H9 (cell line): Measurements from ENCODE around the gene LYPLA2. TPM values are rescaled to one million over a fixed set of nuclear protein-coding genes. Genes with fewer than 3 reads are reported as not detected.

Experiments used
- DNase-seq: peaks from one replicate; pipeline ENCODE4 v3.0.0-alpha.2; 2017
- H2AFZ ChIP-seq: one replicate; pipeline ENCODE4 v1.6.1; 2013; ENCODE audit warnings: mild to moderate bottlenecking, low read length, control low read depth, moderate library complexity
- H2AK5ac ChIP-seq: 2 replicates; pipeline ENCODE4 v1.6.1; 2013; ENCODE audit warnings: low read length, control low read depth, mixed read lengths; ENCODE audit not compliant: insufficient read length
- H2BK120ac ChIP-seq: one replicate; pipeline ENCODE4 v1.6.1; 2013; ENCODE audit warnings: low read depth, mild to moderate bottlenecking, low read length, control low read depth, inconsistent platforms; ENCODE audit not compliant: poor library complexity, severe bottlenecking
- H2BK12ac ChIP-seq: 2 replicates; pipeline ENCODE4 v1.6.1; 2013; ENCODE audit warnings: low read length, control low read depth, mixed read lengths, low read depth; ENCODE audit not compliant: insufficient read length
- H2BK15ac ChIP-seq: 2 replicates; pipeline ENCODE4 v1.6.1; 2013; ENCODE audit warnings: low read depth, low read length, control low read depth
- H2BK20ac ChIP-seq: one replicate; pipeline ENCODE4 v1.6.1; 2013; ENCODE audit warnings: low read depth, mild to moderate bottlenecking, low read length, control low read depth, inconsistent platforms; ENCODE audit not compliant: poor library complexity, severe bottlenecking
- H2BK5ac ChIP-seq: 2 replicates; pipeline ENCODE4 v1.6.1; 2013; ENCODE audit warnings: low read length, control low read depth, mixed read lengths; ENCODE audit not compliant: insufficient read length
- H3K14ac ChIP-seq: 2 replicates; pipeline ENCODE4 v1.6.1; 2013; ENCODE audit warnings: low read length, control low read depth; ENCODE audit not compliant: insufficient read depth
- H3K18ac ChIP-seq: 2 replicates; pipeline ENCODE4 v1.6.1; 2013; ENCODE audit warnings: low read depth, mild to moderate bottlenecking, mixed read lengths, low read length, control low read depth; ENCODE audit not compliant: insufficient read length
- H3K23ac ChIP-seq: 2 replicates; pipeline ENCODE4 v1.6.1; 2013; ENCODE audit warnings: low read length, control low read depth, mixed read lengths, low read depth; ENCODE audit not compliant: insufficient read length
- H3K23me2 ChIP-seq: 2 replicates; pipeline ENCODE4 v1.6.1; 2013; ENCODE audit warnings: low read depth, mild to moderate bottlenecking, mixed read lengths, low read length, control low read depth; ENCODE audit not compliant: insufficient read length, poor library complexity, severe bottlenecking
- H3K27ac ChIP-seq: 2 replicates; pipeline ENCODE4 v1.5.1; 2013; ENCODE audit warnings: low read length, control low read depth, mixed read lengths, low read depth; ENCODE audit not compliant: insufficient read length
- H3K27me3 ChIP-seq: 2 replicates; pipeline ENCODE4 v1.6.1; 2013; ENCODE audit warnings: low read length, control low read depth, inconsistent platforms; ENCODE audit not compliant: insufficient read depth
- H3K4ac ChIP-seq: 2 replicates; pipeline ENCODE4 v1.6.1; 2013; ENCODE audit warnings: low read depth, mild to moderate bottlenecking, control low read depth, inconsistent platforms, low read length, moderate library complexity
- H3K4me1 ChIP-seq: 2 replicates; pipeline ENCODE4 v1.6.1; 2013; ENCODE audit warnings: low read length, control low read depth, inconsistent platforms; ENCODE audit not compliant: insufficient read depth
- H3K4me2 ChIP-seq: 2 replicates; pipeline ENCODE4 v1.6.1; 2013; ENCODE audit warnings: low read length, control low read depth, mixed read lengths; ENCODE audit not compliant: insufficient read length, insufficient read depth
- H3K56ac ChIP-seq: 2 replicates; pipeline ENCODE4 v1.6.1; 2013; ENCODE audit warnings: low read depth, mild to moderate bottlenecking, mixed read lengths, low read length, control low read depth; ENCODE audit not compliant: insufficient read length
- H3K79me1 ChIP-seq: 2 replicates; pipeline ENCODE4 v1.6.1; 2013; ENCODE audit warnings: low read depth, mild to moderate bottlenecking, moderate library complexity, low read length, control low read depth, inconsistent platforms; ENCODE audit not compliant: insufficient read depth, poor library complexity, severe bottlenecking
- H3K79me2 ChIP-seq: 2 replicates; pipeline ENCODE4 v1.6.1; 2013; ENCODE audit warnings: low read length, control low read depth, inconsistent platforms; ENCODE audit not compliant: insufficient read depth
- H3K9ac ChIP-seq: 2 replicates; pipeline ENCODE4 v1.6.1; 2013; ENCODE audit warnings: low read length, control low read depth, mixed read lengths; ENCODE audit not compliant: insufficient read length; ENCODE audit errors: extremely low read depth
- H3K9me3 ChIP-seq: one replicate; pipeline ENCODE4 v1.6.1; 2013; ENCODE audit warnings: low read depth, low read length, inconsistent platforms; ENCODE audit not compliant: control insufficient read depth
- H3T11ph ChIP-seq: one replicate; pipeline ENCODE4 v1.6.1; 2013; ENCODE audit warnings: mild to moderate bottlenecking, low read length, control low read depth, inconsistent platforms
- H4K20me1 ChIP-seq: one replicate; pipeline ENCODE4 v1.6.1; 2013; ENCODE audit not compliant: control insufficient read depth, insufficient read length, insufficient read depth
- H4K5ac ChIP-seq: 2 replicates; pipeline ENCODE4 v1.6.1; 2013; ENCODE audit warnings: low read depth, mild to moderate bottlenecking, mixed read lengths, low read length, control low read depth; ENCODE audit not compliant: insufficient read length
- H4K8ac ChIP-seq: replicated peaks from 2 replicates; pipeline ENCODE4 v1.6.1; 2013; ENCODE audit warnings: low read length, control low read depth, mixed read lengths, low read depth; ENCODE audit not compliant: insufficient read length
- H4K91ac ChIP-seq: 2 replicates; pipeline ENCODE4 v1.6.1; 2013; ENCODE audit warnings: low read depth, mild to moderate bottlenecking, moderate library complexity, mixed read lengths, low read length, control low read depth; ENCODE audit not compliant: insufficient read length
- H3K27ac Mint-ChIP-seq, 3 experiments: 2 replicates in 2 of 3; 3 replicates in 1 of 3; pipeline ENCODE4 v1.8.0; 2020 to 2021; ENCODE audit warnings: mixed read lengths in 3 of 3, mild to moderate bottlenecking in 1 of 3, moderate library complexity in 1 of 3
- H3K27me3 Mint-ChIP-seq: 2 replicates; pipeline ENCODE4 v1.8.0; 2021; ENCODE audit warnings: low read depth, mild to moderate bottlenecking, moderate library complexity, mixed read lengths
- H3K36me3 Mint-ChIP-seq, 3 experiments: 2 replicates in 2 of 3; 3 replicates in 1 of 3; pipeline ENCODE4 v1.8.0; 2020 to 2021; ENCODE audit warnings: low read depth in 3 of 3, mixed read lengths in 3 of 3; ENCODE audit not compliant: insufficient read depth in 1 of 3
- H3K4me1 Mint-ChIP-seq, 2 experiments: 2 replicates each; pipeline ENCODE4 v1.8.0; 2020; ENCODE audit warnings: mixed read lengths in 2 of 2
- H3K4me3 Mint-ChIP-seq, 2 experiments: 2 replicates in 1 of 2; 3 replicates in 1 of 2; pipeline ENCODE4 v1.8.0; 2020 to 2021; ENCODE audit warnings: mild to moderate bottlenecking in 2 of 2, mixed read lengths in 2 of 2, moderate library complexity in 1 of 2
- H3K9me3 Mint-ChIP-seq, 2 experiments: 2 replicates in 1 of 2; 3 replicates in 1 of 2; pipeline ENCODE4 v1.8.0; 2020; ENCODE audit warnings: mild to moderate bottlenecking in 2 of 2, mixed read lengths in 2 of 2, moderate library complexity in 1 of 2
- CTCF ChIP-seq: fragments of 200-600 bp; sonication (generic); conservative IDR thresholded peaks from 3 replicates; pipeline ENCODE4 v1.8.0; 2021; ENCODE audit warnings: antibody characterized with exemption, mild to moderate bottlenecking
- WGBS: extraction: QIAGEN DNeasy Blood & Tissue Kit; methylation state at CpG from one replicate; pipeline ENCODE4 v1.1.7; 2013; ENCODE audit warnings: missing lambda C conversion rate, low lambda C conversion rate, mixed read lengths; ENCODE audit not compliant: insufficient read length; ENCODE audit errors: extremely low coverage; 5-methylcytosine and 5-hydroxymethylcytosine counted together
- total RNA-seq: library from RNA; stranded (reverse); gene quantifications from 2 replicates; pipeline ENCODE4 v1.2.1, GENCODE V29; 2021

The LYPLA2 gene
- total RNA-seq, 1 experiment from 2014 or later, result 118 TPM

DNA sequence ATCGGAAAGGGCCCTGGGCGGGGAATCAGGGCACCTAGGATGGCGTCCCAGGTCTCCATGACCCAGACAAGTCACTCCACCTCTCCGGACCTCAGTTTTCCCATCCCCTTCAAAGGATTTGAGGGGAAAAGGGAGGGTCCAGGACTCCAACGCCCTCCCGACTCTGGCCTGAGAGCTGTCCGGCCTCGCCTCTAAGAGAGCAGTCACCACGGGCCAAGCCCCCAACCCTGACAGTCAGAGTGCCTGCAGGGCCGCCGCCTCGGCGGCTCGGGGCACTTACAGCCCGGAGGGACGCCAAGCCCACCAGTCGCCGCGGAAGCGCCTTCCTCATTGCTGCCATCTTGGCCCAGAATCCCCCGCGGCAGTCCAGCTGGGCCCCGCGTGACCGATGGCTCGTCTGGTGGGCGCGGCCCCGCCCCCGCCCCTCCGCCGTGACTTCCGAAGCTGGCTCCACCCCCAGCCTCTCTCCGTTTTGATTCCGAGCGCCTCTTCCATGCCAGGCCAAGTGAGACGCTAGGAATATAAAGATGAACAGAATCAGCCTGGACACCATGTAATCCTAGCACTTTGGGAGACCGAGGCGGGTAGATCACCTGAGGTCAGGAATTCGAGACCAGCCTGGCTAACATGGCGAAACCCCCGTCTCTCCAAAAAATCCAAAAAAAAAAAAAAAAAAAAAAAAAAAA, 34.3 kb downstream of the LYPLA2 start, which contains the start of gene HMGCL:
TSS of gene HMGCL (minus strand) at position 354 of the 686 bp plus-strand sequence. CDS start at position 340, 14 bp downstream.
- no peak within 1 kb of the TSS for H3T11ph ChIP-seq
- no peak within 1 kb of the TSS for H3K27ac ChIP-seq
- H3K27me3 ChIP-seq, result no peaks in the 10 kb centered on the region
- no peak within 1 kb of the TSS for H2AK5ac ChIP-seq
- H2BK15ac ChIP-seq, result no peak within 1 kb of the TSS
- WGBS, result no CpG with 5 or more reads among the region's 42 CpGs
- Mint-ChIP-seq H3K27ac (peak within 1 kb of the TSS; percentile 94 to 98 (median 95); a peak in 5 of 7 replicates), H3K9me3 (no peaks in the 10 kb centered on the region), H3K4me3 (peak within 1 kb of the TSS; percentile 93 to 97), H3K27me3 (no peaks in the 10 kb centered on the region; the same call in 1 of the 2 replicates), H3K4me1 (peaks cover 16 to 18% of the 10 kb centered on the region in 2 experiments), H3K36me3 (no peaks in the 10 kb centered on the region; a peak in 1 of 7 replicates)
- H4K8ac ChIP-seq, result no peak within 1 kb of the TSS
- H3K9me3 ChIP-seq, result no peaks in the 10 kb centered on the region
- no peak within 1 kb of the TSS for H2AFZ ChIP-seq
- H4K20me1 ChIP-seq, result no peaks in the 10 kb centered on the region
- H4K5ac ChIP-seq, result no peak within 1 kb of the TSS
- H2BK120ac ChIP-seq, result no peak within 1 kb of the TSS
- H3K9ac ChIP-seq, result peak within 1 kb of the TSS; percentile 78
- no peak within 1 kb of the TSS for H3K4ac ChIP-seq
- no peak for TF ChIP-seq CTCF
- peaks cover 3% of the 10 kb centered on the region for H3K23me2 ChIP-seq
- no peak within 1 kb of the TSS for H2BK12ac ChIP-seq
- no peak within 1 kb of the TSS for H3K23ac ChIP-seq
- no peak within 1 kb of the TSS for H2BK20ac ChIP-seq
- peak; percentile 91 for DNase-seq
- H4K91ac ChIP-seq, result no peak within 1 kb of the TSS
- H3K56ac ChIP-seq, result no peak within 1 kb of the TSS
- peak within 1 kb of the TSS; percentile 69 for H3K18ac ChIP-seq
- H3K79me2 ChIP-seq, result no peaks in the 10 kb centered on the region
- H3K79me1 ChIP-seq, result no peaks in the 10 kb centered on the region
- H3K4me1 ChIP-seq, result no peaks in the 10 kb centered on the region
- no peak within 1 kb of the TSS for H2BK5ac ChIP-seq
- H3K14ac ChIP-seq, result peak within 1 kb of the TSS; percentile 54
- H3K4me2 ChIP-seq, result peak within 1 kb of the TSS; percentile 98
